SK-N-SH (cell line): ENCODE measurements around the gene CLEC12A. TPM values are rescaled to one million over a fixed set of nuclear protein-coding genes. Genes with fewer than 3 reads are reported as not detected.

Experiments used
- CTCF ChIA-PET: fragments of 300-600, 350-600 bp; formaldehyde crosslinking; extraction: SDS; loops from one replicate; lab custom pipeline; 2021; lab: Yijun Ruan, JAX
- POLR2A ChIA-PET: fragments of 350-600 bp; sonication (Branson Sonifier 250); formaldehyde crosslinking; extraction: SDS; loops from one replicate; lab custom pipeline; 2020; ENCODE audit warnings: antibody characterized with exemption, inconsistent platforms; lab: Yijun Ruan, JAX
- DNase-seq: peaks from one replicate; pipeline ENCODE4 v3.0.0; 2012
- H2AFZ ChIP-seq: fragments of 200-600 bp; sonication (generic); 2 replicates; pipeline ENCODE4 v1.8.1; 2016; ENCODE audit warnings: antibody characterized with exemption, mild to moderate bottlenecking, low read depth
- H3F3A ChIP-seq: fragments of 200-600 bp; sonication (generic); replicated peaks from 2 replicates; pipeline ENCODE3; 2016; ENCODE audit warnings: antibody characterized with exemption, mild to moderate bottlenecking; ENCODE audit not compliant: insufficient read depth
- H3K27ac ChIP-seq, 2 experiments: fragments of 200-500 bp in 1 of 2; fragments of 200-600 bp in 1 of 2; sonication (Bioruptor generic) in 1 of 2; sonication (generic), shearing (Covaris generic) in 1 of 2; 2 replicates each; pipeline versions ENCODE4 v1.5.1 to v1.6.1; 2014 to 2016; ENCODE audit warnings: low read depth in 2 of 2, inconsistent platforms in 1 of 2, low read length in 1 of 2, mild to moderate bottlenecking in 1 of 2, mixed read lengths in 1 of 2
- H3K27me3 ChIP-seq: fragments of 200-600 bp; sonication (generic), shearing (Covaris generic); 2 replicates; pipeline ENCODE4 v1.6.1; 2016; ENCODE audit warnings: mixed run types; ENCODE audit not compliant: insufficient read depth
- H3K36me3 ChIP-seq, 2 experiments: fragments of 200-500 bp in 1 of 2; fragments of 200-600 bp in 1 of 2; sonication (Bioruptor generic) in 1 of 2; sonication (generic) in 1 of 2; replicated peaks in 1 of 2; 2 replicates each; pipeline versions ENCODE3 to v1.5.1; 2014 to 2016; ENCODE audit warnings: low read length in 1 of 2, mild to moderate bottlenecking in 1 of 2; ENCODE audit not compliant: insufficient read depth in 2 of 2, control insufficient read depth in 1 of 2
- H3K4me1 ChIP-seq, 2 experiments: fragments of 200-500 bp in 1 of 2; fragments of 200-600 bp in 1 of 2; sonication (Bioruptor generic) in 1 of 2; sonication (generic), shearing (Covaris generic) in 1 of 2; 2 replicates each; pipeline versions ENCODE4 v1.5.1 to v1.6.1; 2014 to 2016; ENCODE audit warnings: low read depth in 1 of 2, low read length in 1 of 2, mixed run types in 1 of 2; ENCODE audit not compliant: insufficient read depth in 2 of 2, control insufficient read depth in 1 of 2
- H3K4me2 ChIP-seq: fragments of 200-600 bp; sonication (generic), shearing (Covaris generic); 2 replicates; pipeline ENCODE4 v1.6.1; 2017; ENCODE audit warnings: mixed run types
- H3K4me3 ChIP-seq, 2 experiments: fragments of 200-500 bp in 1 of 2; fragments of 200-600 bp in 1 of 2; sonication (Bioruptor generic) in 1 of 2; sonication (generic), shearing (Covaris generic) in 1 of 2; 2 replicates each; pipeline versions ENCODE4 v1.5.1 to v1.8.1; 2014 to 2016; ENCODE audit warnings: low read depth in 2 of 2, inconsistent platforms in 1 of 2, low read length in 1 of 2, mild to moderate bottlenecking in 1 of 2, mixed read lengths in 1 of 2, moderate library complexity in 1 of 2
- H3K79me2 ChIP-seq: fragments of 200-600 bp; sonication (generic); 2 replicates; pipeline ENCODE4 v1.8.1; 2017; ENCODE audit warnings: mild to moderate bottlenecking; ENCODE audit not compliant: insufficient read depth
- H3K9ac ChIP-seq: fragments of 200-600 bp; sonication (generic); 2 replicates; pipeline ENCODE4 v1.6.1; 2017; ENCODE audit warnings: mixed run types
- H3K9me2 ChIP-seq: fragments of 200-600 bp; sonication (generic); 2 replicates; pipeline ENCODE4 v1.6.1; 2017; ENCODE audit warnings: mixed run types
- H3K9me3 ChIP-seq: fragments of 200-600 bp; sonication (generic); 2 replicates; pipeline ENCODE4 v1.6.1; 2017; ENCODE audit warnings: mixed run types, mild to moderate bottlenecking, moderate library complexity
- H4K20me1 ChIP-seq: fragments of 200-600 bp; sonication (generic); 2 replicates; pipeline ENCODE4 v1.6.1; 2017; ENCODE audit warnings: mild to moderate bottlenecking, mixed run types; ENCODE audit not compliant: insufficient read depth
- ELF1 ChIP-seq: IDR thresholded peaks from 2 replicates; pipeline ENCODE4 v1.4.0; 2012
- EZH2phosphoT487 ChIP-seq: fragments of 200-600 bp; sonication (generic); IDR thresholded peaks from 2 replicates; pipeline ENCODE4 v1.6.1; 2017; ENCODE audit warnings: low read depth, mixed run types, mild to moderate bottlenecking, antibody characterized with exemption, moderate library complexity, borderline replicate concordance
- FOXJ3 ChIP-seq: sonication (generic); formaldehyde crosslinking; IDR thresholded peaks from 2 replicates; pipeline ENCODE4 v1.5.1; 2020; ENCODE audit warnings: mild to moderate bottlenecking, missing genetic modification reagents
- GATA2 ChIP-seq: sonication (generic); formaldehyde crosslinking; IDR thresholded peaks from 2 replicates; pipeline ENCODE4 v1.5.0; 2020; ENCODE audit warnings: mild to moderate bottlenecking, missing genetic modification reagents
- JUND ChIP-seq: IDR thresholded peaks from 2 replicates; pipeline ENCODE4 v1.4.0; 2012
- MAX ChIP-seq: IDR thresholded peaks from 2 replicates; pipeline ENCODE4 v1.4.0; 2012; ENCODE audit warnings: low read depth
- POLR2AphosphoS5 ChIP-seq: IDR thresholded peaks from 2 replicates; pipeline ENCODE4 v1.6.1; 2012; ENCODE audit warnings: low read depth, low read length
- RCOR1 ChIP-seq: fragments of 150-350 bp; IDR thresholded peaks from 2 replicates; pipeline ENCODE4 v1.6.1; 2017; ENCODE audit warnings: antibody characterized with exemption, low read length
- REST ChIP-seq: IDR thresholded peaks from 2 replicates; pipeline ENCODE4 v1.6.1; 2012; ENCODE audit warnings: mild to moderate bottlenecking, low read depth, low read length, moderate library complexity
- SIN3A ChIP-seq: IDR thresholded peaks from 2 replicates; pipeline ENCODE4 v1.6.1; 2012; ENCODE audit warnings: low read depth, mild to moderate bottlenecking, low read length, moderate library complexity, borderline replicate concordance
- SMC3 ChIP-seq: IDR thresholded peaks from 2 replicates; pipeline ENCODE4 v1.6.1; 2012; ENCODE audit warnings: low read depth, low read length, improper control_type of control experiment
- TAF1 ChIP-seq: IDR thresholded peaks from 2 replicates; pipeline ENCODE4 v1.6.1; 2012; ENCODE audit warnings: low read depth, mild to moderate bottlenecking, low read length, moderate library complexity, borderline replicate concordance
- YY1 ChIP-seq: IDR thresholded peaks from 2 replicates; pipeline ENCODE4 v1.4.0; 2012; ENCODE audit warnings: low read depth, mild to moderate bottlenecking
- WGBS: methylation state at CpG from one replicate; pipeline ENCODE4 v1.1.6; 2017; ENCODE audit warnings: low lambda C conversion rate; 5-methylcytosine and 5-hydroxymethylcytosine counted together
- polyA plus RNA-seq, 3 experiments: library from polyadenylated mRNA; depleted of rRNA; stranded (reverse); fragments of >200 nt; gene quantifications; 2 replicates each; pipeline ENCODE4 v1.2.3, GENCODE V29; 2012
- TF ChIP-seq, protein P1 (sequence below): fragments of 150-350 bp; IDR thresholded peaks from 2 replicates; pipeline ENCODE4 v1.6.1; 2017; ENCODE audit warnings: antibody characterized with exemption, low read length, low read depth, borderline replicate concordance
- TF ChIP-seq, protein P2 (sequence below): IDR thresholded peaks from 2 replicates; pipeline ENCODE4 v1.4.0; 2012; ENCODE audit warnings: low read depth, borderline replicate concordance

CLEC12A gene
- polyA plus RNA-seq, 1 of the 3 experiments (the other 2 are of a cell fraction): not detected

DNA sequence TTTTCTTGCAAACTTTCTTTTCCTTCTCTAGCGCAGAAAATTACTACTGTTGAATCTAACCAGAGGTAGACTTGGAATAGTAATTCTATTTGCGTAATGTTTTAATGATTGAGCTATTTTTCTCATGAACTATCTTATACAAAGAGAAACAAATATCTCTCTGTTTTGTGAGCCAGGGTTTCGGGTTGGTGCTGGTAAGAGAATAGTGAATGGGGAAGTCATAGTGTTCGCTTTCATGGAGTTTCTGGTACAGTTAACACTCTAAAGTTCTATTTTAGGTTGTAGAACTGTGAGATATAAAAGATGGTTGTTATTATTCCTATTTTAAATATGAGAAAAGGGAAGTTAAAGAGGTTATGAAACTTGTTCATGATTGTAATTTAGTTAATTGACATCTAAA is 21.1 kb downstream of the CLEC12A start:
- POLR2A ChIA-PET: no interaction called here
- Histone ChIP-seq H3K4me1 (no peaks in the 10 kb centered on the region), H3K9ac (no peak overlapping the region), H3K9me3 (no peaks in the 10 kb centered on the region), H4K20me1 (no peaks in the 10 kb centered on the region), H3K4me2 (no peak overlapping the region), H3K4me3 (no peak overlapping the region), H2AFZ (no peak overlapping the region), H3K79me2 (no peaks in the 10 kb centered on the region), H3K36me3 (no peaks in the 10 kb centered on the region), H3K9me2 (no peaks in the 10 kb centered on the region), H3K27me3 (no peaks in the 10 kb centered on the region; the same call in 1 of the 2 replicates), H3K27ac (no peak overlapping the region), H3F3A (no peaks in the 10 kb centered on the region)
- DNase-seq: no peak
- TF ChIP-seq ELF1 (no peak), SIN3A (no peak), EZH2phosphoT487 (no peak), JUND (no peak), YY1 (no peak), FOXJ3 (no peak), SMC3 (no peak), GATA2 (CRISPR knock-in tag) (no peak), MAX (no peak), POLR2AphosphoS5 (no peak), REST (no peak), RCOR1 (no peak), TAF1 (no peak)
- TF ChIP-seq, protein P1, sequence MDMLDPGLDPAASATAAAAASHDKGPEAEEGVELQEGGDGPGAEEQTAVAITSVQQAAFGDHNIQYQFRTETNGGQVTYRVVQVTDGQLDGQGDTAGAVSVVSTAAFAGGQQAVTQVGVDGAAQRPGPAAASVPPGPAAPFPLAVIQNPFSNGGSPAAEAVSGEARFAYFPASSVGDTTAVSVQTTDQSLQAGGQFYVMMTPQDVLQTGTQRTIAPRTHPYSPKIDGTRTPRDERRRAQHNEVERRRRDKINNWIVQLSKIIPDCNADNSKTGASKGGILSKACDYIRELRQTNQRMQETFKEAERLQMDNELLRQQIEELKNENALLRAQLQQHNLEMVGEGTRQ: no peak
- TF ChIP-seq, protein P2, sequence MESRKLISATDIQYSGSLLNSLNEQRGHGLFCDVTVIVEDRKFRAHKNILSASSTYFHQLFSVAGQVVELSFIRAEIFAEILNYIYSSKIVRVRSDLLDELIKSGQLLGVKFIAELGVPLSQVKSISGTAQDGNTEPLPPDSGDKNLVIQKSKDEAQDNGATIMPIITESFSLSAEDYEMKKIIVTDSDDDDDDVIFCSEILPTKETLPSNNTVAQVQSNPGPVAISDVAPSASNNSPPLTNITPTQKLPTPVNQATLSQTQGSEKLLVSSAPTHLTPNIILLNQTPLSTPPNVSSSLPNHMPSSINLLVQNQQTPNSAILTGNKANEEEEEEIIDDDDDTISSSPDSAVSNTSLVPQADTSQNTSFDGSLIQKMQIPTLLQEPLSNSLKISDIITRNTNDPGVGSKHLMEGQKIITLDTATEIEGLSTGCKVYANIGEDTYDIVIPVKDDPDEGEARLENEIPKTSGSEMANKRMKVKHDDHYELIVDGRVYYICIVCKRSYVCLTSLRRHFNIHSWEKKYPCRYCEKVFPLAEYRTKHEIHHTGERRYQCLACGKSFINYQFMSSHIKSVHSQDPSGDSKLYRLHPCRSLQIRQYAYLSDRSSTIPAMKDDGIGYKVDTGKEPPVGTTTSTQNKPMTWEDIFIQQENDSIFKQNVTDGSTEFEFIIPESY: no peak
- WGBS: 15% methylated on average over 4 of the region's 4 CpGs
- CTCF ChIA-PET: no interaction called here
